GM23248 (cell line): ENCODE results near the gene SEPTIN12. TPM values are rescaled to one million over a fixed set of nuclear protein-coding genes. Genes with fewer than 3 reads are reported as not detected.

ENCODE experiments used
- DNase-seq: peaks from one replicate; pipeline ENCODE4 v3.0.0-alpha.2; 2015
- H2AFZ ChIP-seq: fragments of 200-600 bp; sonication (generic); 2 replicates; pipeline ENCODE4 v1.6.1; 2016; ENCODE audit warnings: antibody characterized with exemption
- H3F3A ChIP-seq: fragments of 200-600 bp; sonication (generic); 2 replicates; pipeline ENCODE4 v1.6.1; 2016; ENCODE audit warnings: mild to moderate bottlenecking, antibody characterized with exemption, mixed run types; ENCODE audit not compliant: insufficient read depth
- H3K27ac ChIP-seq: fragments of 200-600 bp; sonication (generic); 2 replicates; pipeline ENCODE4 v1.5.1; 2016; ENCODE audit warnings: mild to moderate bottlenecking
- H3K27me3 ChIP-seq: fragments of 200-600 bp; sonication (generic); replicated peaks from 2 replicates; pipeline ENCODE4 v1.6.1; 2016; ENCODE audit warnings: mild to moderate bottlenecking; ENCODE audit not compliant: insufficient read depth
- H3K36me3 ChIP-seq: fragments of 200-600 bp; sonication (generic); 2 replicates; pipeline ENCODE4 v1.6.1; 2016; ENCODE audit warnings: low read depth, mild to moderate bottlenecking
- H3K4me1 ChIP-seq: fragments of 200-600 bp; sonication (generic); 2 replicates; pipeline ENCODE4 v1.6.1; 2016; ENCODE audit warnings: mild to moderate bottlenecking; ENCODE audit not compliant: insufficient read depth
- H3K4me2 ChIP-seq: fragments of 200-600 bp; sonication (generic); one replicate; pipeline ENCODE4 v1.6.1; 2016; ENCODE audit warnings: mild to moderate bottlenecking; ENCODE audit not compliant: unreplicated experiment
- H3K4me3 ChIP-seq: fragments of 200-600 bp; sonication (generic); 2 replicates; pipeline ENCODE4 v1.5.1; 2016; ENCODE audit warnings: mild to moderate bottlenecking
- H3K79me2 ChIP-seq: fragments of 200-600 bp; sonication (generic); 2 replicates; pipeline ENCODE4 v1.6.1; 2016; ENCODE audit warnings: mild to moderate bottlenecking; ENCODE audit not compliant: insufficient read depth
- H3K9ac ChIP-seq: fragments of 200-600 bp; sonication (generic); 2 replicates; pipeline ENCODE4 v1.6.1; 2016; ENCODE audit warnings: mild to moderate bottlenecking
- H3K9me2 ChIP-seq: fragments of 200-600 bp; sonication (generic); 2 replicates; pipeline ENCODE4 v1.6.1; 2016; ENCODE audit warnings: mixed run types, mild to moderate bottlenecking, moderate library complexity; ENCODE audit not compliant: insufficient read depth
- H3K9me3 ChIP-seq: fragments of 200-600 bp; sonication (generic); one replicate; pipeline ENCODE4 v1.6.1; 2017; ENCODE audit warnings: low read depth
- H4K20me1 ChIP-seq: fragments of 200-600 bp; sonication (generic); 2 replicates; pipeline ENCODE4 v1.6.0; 2016; ENCODE audit not compliant: insufficient read depth
- EZH2 ChIP-seq: fragments of 200-600 bp; sonication (generic); IDR thresholded peaks from 2 replicates; pipeline ENCODE4 v1.6.1; 2018; ENCODE audit warnings: antibody characterized with exemption, mild to moderate bottlenecking; ENCODE audit not compliant: insufficient read depth, poor library complexity, severe bottlenecking
- EZH2phosphoT487 ChIP-seq: fragments of 200-600 bp; sonication (generic); IDR thresholded peaks from 2 replicates; pipeline ENCODE4 v1.6.1; 2018; ENCODE audit warnings: antibody characterized with exemption, moderate library complexity, mild to moderate bottlenecking, low read depth; ENCODE audit not compliant: insufficient read depth
- WGBS, 2 experiments: methylation state at CpG; one replicate each; pipeline ENCODE4 v1.1.6; 2015 to 2017; ENCODE audit warnings: low lambda C conversion rate in 2 of 2, low coverage in 1 of 2; ENCODE audit errors: missing lambda C conversion rate in 2 of 2; 5-methylcytosine and 5-hydroxymethylcytosine counted together
- in situ Hi-C: fragments of 300-500 bp; cut with MboI; formaldehyde crosslinking; loops from 2 replicates; pipeline ENCODE4 v1.15.0; 2020
- polyA plus RNA-seq: library from polyadenylated mRNA; unstranded; fragments of >200 nt; fragmentation: Nextera tagmentation; extraction: Ambion mirVana; gene quantifications from 2 replicates; pipeline ENCODE4 v1.2.1, GENCODE V29; 2016
- total RNA-seq: library from RNA; depleted of rRNA; stranded (reverse); fragments of >200 nt; shearing (Covaris generic); gene quantifications from 2 replicates; pipeline ENCODE4 v1.2.3, GENCODE V29; 2014

The SEPTIN12 gene
- total and polyA plus RNA-seq, 2 experiments from 2014 or later, result not detected

DNA sequence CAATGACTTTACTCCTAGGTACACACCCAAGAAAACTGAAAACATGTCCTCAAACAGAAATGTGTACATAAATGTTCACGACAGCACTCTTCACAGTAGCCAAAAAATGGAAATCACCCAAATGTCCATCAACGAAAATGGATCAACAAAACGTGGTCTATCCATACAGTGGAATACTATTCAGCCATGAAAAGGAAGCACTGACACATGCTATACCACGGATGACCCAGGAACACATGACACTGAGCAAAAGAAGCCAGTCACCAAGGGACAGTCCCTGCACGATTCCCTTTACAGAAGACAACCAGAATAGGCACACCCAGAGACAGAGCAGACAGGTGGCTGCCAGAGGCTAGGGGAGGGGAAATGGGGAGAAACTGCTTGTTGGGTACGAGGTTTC, 32.5 kb downstream of the SEPTIN12 start:
- Histone ChIP-seq H3K9me3 (no peaks in the 10 kb centered on the region), H2AFZ (no peak overlapping the region), H3K36me3 (peaks cover 15% of the 10 kb centered on the region; the same call in 1 of the 2 replicates), H3F3A (no peaks in the 10 kb centered on the region), H3K4me2 (no peak overlapping the region), H3K4me1 (no peaks in the 10 kb centered on the region), H3K9ac (no peak overlapping the region), H3K79me2 (peaks cover 16% of the 10 kb centered on the region; the same call in 1 of the 2 replicates), H3K27ac (no peak overlapping the region), H3K9me2 (no peaks in the 10 kb centered on the region), H3K4me3 (no peak overlapping the region), H3K27me3 (no peaks in the 10 kb centered on the region), H4K20me1 (no peaks in the 10 kb centered on the region)
- TF ChIP-seq EZH2 (no peak), EZH2phosphoT487 (no peak)
- no peak for DNase-seq
- in situ Hi-C loops, result no loop called here
- WGBS, 2 experiments, result 88 to 89% methylated on average over 6 of the region's 6 CpGs

DNA sequence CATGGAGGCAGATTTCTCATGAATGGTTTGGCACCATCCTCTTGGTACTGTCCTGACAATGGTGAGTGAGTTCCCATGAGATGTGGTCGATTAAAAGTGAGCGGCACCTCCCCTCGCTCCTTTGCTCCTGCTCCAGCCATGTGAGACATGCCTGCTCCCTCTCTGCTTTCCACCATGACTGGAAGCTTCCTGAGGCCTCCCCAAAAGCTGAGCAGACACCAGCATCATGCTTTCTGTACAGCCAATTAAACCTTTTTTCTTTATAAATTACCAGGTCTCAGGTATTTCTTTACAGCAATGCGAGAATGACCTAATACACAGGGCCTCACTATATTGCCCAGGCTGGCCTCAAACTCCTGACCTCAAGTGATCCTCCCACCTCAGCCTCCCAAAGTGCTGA, 33.3 kb downstream of the SEPTIN12 start:
- H3K36me3 ChIP-seq, result peaks cover 15% of the 10 kb centered on the region; the same call in 1 of the 2 replicates
- no peak for DNase-seq
- H2AFZ ChIP-seq, result no peak overlapping the region
- no peak overlapping the region for H3K4me3 ChIP-seq
- no peak overlapping the region for H3K27ac ChIP-seq
- in situ Hi-C loops, result no loop called here
- H3F3A ChIP-seq, result no peaks in the 10 kb centered on the region
- WGBS, 2 experiments, result 94 to 100% methylated on average over 4 of the region's 4 CpGs
- H3K27me3 ChIP-seq, result no peaks in the 10 kb centered on the region
- no peak for TF ChIP-seq EZH2
- no peak for TF ChIP-seq EZH2phosphoT487
- peaks cover 16% of the 10 kb centered on the region; the same call in 1 of the 2 replicates for H3K79me2 ChIP-seq
- H4K20me1 ChIP-seq, result no peaks in the 10 kb centered on the region
- no peaks in the 10 kb centered on the region for H3K4me1 ChIP-seq
- H3K9me3 ChIP-seq, result no peaks in the 10 kb centered on the region
- no peak overlapping the region for H3K9ac ChIP-seq
- no peak overlapping the region for H3K4me2 ChIP-seq
- no peaks in the 10 kb centered on the region for H3K9me2 ChIP-seq

DNA sequence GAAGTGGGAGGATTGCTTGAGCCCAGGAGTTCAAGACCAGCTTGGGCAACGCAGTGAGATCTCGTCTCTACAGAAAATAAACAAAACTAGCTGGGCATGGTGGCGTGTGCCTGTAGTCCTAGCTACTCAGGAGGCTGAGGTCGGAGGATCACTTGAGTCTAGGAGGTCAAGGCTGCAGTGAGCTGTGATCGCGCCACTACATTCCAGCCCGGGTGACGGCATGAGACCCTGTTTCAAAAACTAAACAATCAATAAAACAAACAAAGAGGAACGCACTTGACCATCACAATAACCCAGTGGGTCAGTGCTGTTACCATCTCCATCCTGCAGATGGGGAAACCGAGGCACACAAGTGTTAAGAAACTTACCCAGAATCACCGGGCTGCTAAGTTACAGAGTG, 34.9 kb downstream of the SEPTIN12 start:
- WGBS, 2 experiments, result 92 to 96% methylated on average over 11 of the region's 11 CpGs
- no peaks in the 10 kb centered on the region for H3K27me3 ChIP-seq
- in situ Hi-C loops, result no loop called here
- no peaks in the 10 kb centered on the region for H3K9me3 ChIP-seq
- H3K9me2 ChIP-seq, result no peaks in the 10 kb centered on the region
- no peak overlapping the region for H3K4me2 ChIP-seq
- no peak overlapping the region for H2AFZ ChIP-seq
- no peaks in the 10 kb centered on the region for H4K20me1 ChIP-seq
- no peak for TF ChIP-seq EZH2
- no peak for TF ChIP-seq EZH2phosphoT487
- H3F3A ChIP-seq, result no peaks in the 10 kb centered on the region
- peaks cover 15% of the 10 kb centered on the region; the same call in 1 of the 2 replicates for H3K36me3 ChIP-seq
- no peak overlapping the region for H3K9ac ChIP-seq
- no peaks in the 10 kb centered on the region for H3K4me1 ChIP-seq
- no peak for DNase-seq
- H3K79me2 ChIP-seq, result peaks cover 16% of the 10 kb centered on the region; the same call in 1 of the 2 replicates
- H3K4me3 ChIP-seq, result no peak overlapping the region
- no peak overlapping the region for H3K27ac ChIP-seq

DNA sequence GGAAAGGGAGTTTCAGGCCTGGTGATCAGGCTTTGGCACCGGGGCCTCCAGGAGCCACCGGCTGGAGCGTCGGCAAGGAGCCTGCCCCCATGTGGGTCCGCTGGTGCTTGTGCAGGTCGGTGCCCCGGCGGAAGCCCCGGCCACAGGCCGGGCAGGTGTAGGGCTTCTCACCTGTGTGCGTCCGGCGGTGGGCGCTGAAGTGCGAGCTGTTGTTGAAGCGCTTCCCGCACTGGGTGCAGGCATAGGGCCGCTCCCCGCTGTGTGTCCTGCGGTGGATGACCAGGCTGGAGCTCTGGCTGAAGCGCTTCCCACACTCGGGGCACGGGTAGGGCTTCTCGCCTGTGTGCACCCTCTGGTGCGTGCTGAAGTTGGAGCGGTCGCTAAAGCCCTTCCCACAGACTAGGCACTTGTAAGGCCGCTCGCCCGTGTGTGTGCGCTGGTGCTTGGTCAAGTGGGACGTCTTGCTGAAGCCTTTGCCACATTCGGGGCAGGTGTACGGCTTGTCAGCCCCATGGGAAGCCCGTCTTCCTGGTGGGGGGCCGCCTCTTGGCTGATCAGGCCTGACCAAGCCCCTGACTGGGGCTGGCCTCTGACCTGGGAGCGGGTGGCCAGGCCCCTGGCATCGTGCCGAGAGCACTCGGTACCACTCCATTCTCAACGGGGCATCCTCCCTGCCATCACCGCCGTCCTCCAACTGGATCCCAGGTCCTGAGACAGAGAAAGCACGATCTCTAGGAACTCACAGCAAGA, 35.6 kb downstream of the SEPTIN12 start:
- TF ChIP-seq EZH2phosphoT487, result no peak
- no peak for TF ChIP-seq EZH2
- H3K4me3 ChIP-seq, result no peak overlapping the region

More for the DNA sequence above, 35.6 kb downstream of the SEPTIN12 start:
- Histone ChIP-seq H3K9me3 (no peaks in the 10 kb centered on the region), H3K4me2 (no peak overlapping the region), H3K27me3 (no peaks in the 10 kb centered on the region), H2AFZ (no peak overlapping the region), H3F3A (no peaks in the 10 kb centered on the region), H3K36me3 (peaks cover 15% of the 10 kb centered on the region; the same call in 1 of the 2 replicates), H3K9me2 (no peaks in the 10 kb centered on the region), H3K4me1 (no peaks in the 10 kb centered on the region), H3K79me2 (peaks cover 16% of the 10 kb centered on the region; the same call in 1 of the 2 replicates), H4K20me1 (no peaks in the 10 kb centered on the region), H3K9ac (no peak overlapping the region), H3K27ac (no peak overlapping the region)
- in situ Hi-C loops, result no loop called here
- WGBS, 2 experiments, result 94 to 95% methylated on average over 41 to 44 of the region's 44 CpGs
- no peak for DNase-seq
